ENCODE results near the gene AOPEP.

DNA sequence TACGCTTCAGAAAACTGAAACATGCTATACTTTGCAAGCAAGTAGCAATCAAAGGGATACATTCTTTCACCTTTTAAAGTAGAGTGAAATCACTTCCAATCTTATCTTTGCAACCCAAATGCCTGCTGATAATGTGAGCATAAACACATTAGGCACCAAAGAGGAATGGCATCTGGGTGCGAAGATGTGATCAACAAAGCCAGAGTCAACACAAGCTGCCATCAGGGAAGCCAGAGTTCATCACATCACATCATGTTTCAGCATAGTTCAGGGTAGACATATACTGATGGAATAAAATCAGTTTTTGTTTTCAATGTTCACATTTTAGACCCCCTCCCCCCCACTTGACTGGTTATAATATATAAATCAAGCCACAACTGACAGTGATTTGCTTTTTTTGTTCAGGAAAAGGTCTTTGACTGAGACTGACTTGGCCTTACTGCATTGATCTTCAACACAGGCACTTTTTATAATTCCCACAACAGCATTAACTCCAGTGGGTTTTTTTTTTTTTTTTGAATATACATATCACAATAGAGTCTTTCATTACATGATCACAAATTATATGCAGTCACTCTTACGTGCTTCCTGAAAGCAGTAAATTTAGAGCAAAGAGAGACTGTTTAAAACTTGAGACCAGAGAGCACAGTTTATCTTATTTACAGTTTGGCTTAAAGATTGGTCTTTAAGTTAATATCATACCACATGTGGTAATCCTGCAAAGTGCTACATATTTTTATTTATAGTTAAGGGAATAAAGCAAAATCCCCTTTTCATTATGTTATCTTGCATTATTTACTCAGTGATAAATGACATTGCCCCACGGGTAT, 20.3 kb downstream of the AOPEP start:
- TF ChIP-seq CTCF (IDR thresholded peaks at IDR 0.05; ENCODE audit: low read length) (no peak), EZH2phosphoT487 (IDR thresholded peaks at IDR 0.05; ENCODE audit: low read length) (no peak), EZH2 (optimal IDR thresholded peaks at IDR 0.05; ENCODE audit: low read depth, low read length) (no peak)

All from MM.1S (cell line).